ENCODE measurements around the gene LITAF.

GRCh38 chr16:11609474-11610120 is 22.9 kb upstream of the LITAF start:
- TF ChIP-seq CTCF (IDR thresholded peaks at IDR 0.05) (no peak), POLR2A (IDR thresholded peaks at IDR 0.05) (no peak)

All from adrenal gland (tissue), 5 donors.